ENCODE data around the gene IL4I1.
A peak's percentile ranks its signal among the peaks of the same experiment; 100 is the strongest.

IL4I1 gene

DNA sequence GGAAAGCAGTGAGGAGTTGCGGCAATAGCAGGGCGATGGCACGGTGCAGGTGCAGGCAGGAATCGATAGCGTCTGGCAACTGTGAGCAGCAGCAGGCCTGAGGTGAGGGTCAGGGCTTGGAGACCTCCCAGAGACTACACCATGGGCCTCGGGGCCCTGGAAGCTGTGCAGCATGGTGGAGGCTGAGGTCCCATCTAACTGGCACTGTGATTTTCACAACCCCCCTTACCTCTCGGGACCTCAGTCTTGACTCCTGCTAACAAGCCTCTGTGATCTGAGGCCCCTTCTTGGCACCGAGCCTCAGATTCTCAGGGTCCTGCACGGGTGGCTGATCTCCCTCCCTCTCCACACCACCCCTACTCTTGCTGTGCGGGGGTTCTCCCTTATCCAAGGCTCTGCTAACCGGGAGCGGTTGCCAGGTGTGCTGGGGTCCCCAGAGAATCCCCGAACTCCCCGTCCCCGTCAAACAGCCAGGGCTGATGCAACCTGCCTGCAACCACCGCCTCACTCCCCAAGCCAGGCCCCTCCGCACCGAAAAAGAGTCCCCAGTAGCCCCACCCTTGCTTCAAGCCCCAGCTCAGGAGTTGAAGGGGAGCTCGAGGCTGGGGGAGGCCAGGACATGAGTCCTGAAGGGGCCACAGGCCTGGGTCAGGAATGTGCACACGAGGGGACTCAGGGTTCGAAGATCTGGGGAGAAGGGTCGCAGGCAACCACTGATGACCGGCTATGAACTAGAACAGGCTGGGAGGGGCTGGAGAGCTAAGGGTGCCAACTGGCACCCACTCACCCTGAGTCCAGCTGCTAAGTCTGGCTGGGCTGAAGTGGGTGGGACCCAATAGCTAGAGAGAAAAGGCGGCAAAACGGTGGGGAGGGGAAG is 27.6 kb upstream of the IL4I1 start:
- no peak for DNase-seq

DNA sequence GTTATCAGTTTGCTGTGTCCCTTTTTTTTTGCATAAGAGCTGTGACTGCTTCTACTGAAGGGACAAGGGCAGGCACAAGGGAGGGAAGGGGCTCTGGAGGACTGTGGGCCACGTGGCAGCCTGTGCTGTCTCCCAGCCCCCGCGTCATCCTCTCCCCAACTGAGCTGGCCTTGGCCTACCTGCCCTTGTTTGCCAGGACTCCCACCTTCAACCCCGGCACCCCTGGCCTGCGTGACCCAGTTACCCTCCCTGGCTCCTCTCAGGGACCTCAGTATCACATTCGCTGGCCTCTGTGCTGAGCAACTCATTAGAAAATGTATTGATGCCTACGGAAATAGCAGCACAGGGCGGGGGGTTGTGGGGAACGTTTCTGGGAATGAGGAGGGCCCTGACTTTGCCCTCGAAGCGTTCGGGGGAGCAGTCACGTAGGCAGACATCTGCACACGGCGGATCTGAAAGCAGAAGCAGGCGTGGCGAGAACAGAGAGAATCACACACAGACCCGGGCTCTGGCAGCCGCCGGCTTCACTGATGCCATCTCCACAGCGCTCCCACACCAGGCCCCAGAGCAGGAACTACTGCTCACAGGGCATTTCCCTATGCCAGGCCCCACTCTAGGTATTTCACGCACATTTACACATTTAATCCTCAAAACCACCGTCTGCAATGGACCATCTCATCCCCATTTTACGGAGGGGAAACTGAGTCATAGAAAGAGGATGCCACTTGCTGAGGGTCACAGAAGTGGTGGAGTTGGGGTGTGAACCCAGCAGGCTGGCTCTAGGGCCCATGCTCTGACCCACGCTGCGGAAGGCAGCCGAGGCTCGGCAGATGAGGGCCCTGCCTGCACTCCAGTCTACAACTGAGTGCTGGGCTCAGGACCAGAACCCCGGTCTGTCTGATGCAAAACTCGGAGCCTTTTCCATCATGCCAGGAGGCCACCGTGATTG is 26.6 kb upstream of the IL4I1 start:
- DNase-seq: no peak

DNA sequence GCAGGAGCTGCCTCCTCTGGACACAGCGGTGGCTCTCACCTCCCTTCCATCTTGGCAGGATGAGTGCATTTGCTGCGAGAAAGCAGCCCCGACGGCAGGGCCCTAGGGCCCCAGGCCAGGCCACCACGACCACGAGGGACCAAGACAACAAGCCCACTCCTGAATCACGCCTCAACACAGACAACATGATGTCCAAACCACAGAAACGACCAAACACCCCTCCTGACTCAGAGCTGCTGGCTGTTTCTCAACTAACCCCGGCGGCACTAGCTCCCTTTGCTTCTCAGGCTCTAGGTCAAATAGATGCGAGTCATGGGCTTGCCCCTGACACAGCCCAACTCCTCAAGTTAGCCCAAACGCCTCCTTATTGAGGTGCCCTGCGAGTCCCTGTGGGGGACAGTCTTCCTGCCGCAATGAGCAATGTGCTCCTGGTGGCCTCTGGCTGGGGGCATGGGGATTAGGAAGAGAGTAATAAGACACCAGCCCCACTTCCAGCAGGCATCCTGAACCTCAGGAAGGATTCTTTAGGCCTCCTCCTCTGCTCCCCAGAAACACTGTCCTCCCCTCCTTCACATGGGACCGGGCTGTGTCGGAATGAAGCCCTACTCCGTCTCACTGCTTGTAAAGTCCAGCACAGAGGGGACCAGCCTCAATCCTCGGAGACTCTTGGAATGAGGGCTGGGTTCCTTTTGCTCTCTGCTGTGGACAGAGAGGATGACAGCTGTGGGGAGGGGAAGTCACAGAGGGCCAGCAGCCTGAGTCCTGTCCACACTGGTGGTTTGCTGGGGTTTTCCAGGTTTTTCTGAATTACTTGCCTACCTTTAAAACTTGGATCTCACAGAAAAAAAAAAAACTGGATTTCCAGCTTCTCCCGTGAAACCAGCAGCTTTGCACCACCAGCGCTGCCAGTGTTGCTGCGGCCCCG is 25.4 kb upstream of the IL4I1 start:
- no peak for DNase-seq

DNA sequence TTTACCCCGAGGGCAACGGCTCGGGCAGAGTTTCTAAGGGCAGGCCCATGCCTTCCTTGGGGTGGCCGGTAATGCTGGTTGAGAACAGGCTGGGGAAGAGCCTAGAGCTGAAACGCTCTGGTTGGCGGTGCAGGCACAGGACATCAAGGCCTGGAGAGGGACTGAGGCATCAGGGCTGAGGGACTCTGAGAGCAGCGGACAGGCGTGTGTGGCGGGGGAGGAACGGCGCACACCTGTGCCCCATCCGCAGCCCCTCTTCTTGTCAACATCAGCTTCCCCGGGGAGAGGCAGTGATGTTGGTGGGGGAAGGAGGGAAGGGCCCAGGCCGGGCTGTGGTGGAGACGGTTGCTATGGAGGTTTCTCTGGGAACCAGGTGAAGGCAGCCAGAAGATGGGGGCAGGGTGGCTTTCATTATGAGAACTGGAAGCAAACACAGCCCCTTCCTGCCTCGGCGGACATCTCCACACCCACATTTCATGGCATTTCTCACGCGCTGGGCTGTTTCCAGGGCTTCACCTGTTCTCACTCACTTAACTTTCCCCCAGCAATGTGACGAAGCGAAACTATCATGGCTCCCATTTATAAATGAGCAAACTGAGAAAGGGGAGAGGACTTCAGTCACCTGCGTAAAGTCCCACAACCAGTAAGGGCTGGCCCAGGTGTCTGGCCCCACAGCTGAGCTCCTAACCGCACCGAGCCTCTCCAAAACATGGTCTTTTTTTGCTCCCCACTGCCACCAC is 24.1 kb upstream of the IL4I1 start:
- DNase-seq: no peak

DNA sequence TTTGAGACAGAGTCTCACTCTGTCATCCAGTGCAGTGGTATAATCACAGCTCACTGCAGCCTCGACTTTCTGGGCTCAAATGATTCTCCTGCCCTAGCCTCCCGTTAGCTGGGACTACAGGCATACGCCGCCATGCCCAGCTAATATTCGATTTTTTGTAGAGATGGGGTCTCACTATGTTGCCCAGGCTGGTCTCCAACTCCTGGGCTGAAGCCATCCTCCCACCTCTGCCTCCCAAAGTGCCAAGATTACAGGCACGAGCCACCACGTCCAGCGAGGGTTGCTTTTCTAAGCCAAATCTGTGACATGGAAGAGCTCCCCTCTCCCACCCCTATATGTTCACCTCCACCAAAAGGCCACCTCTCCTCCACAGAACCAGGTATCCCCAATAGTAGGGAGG is 21.4 kb upstream of the IL4I1 start:
- DNase-seq: no peak

DNA sequence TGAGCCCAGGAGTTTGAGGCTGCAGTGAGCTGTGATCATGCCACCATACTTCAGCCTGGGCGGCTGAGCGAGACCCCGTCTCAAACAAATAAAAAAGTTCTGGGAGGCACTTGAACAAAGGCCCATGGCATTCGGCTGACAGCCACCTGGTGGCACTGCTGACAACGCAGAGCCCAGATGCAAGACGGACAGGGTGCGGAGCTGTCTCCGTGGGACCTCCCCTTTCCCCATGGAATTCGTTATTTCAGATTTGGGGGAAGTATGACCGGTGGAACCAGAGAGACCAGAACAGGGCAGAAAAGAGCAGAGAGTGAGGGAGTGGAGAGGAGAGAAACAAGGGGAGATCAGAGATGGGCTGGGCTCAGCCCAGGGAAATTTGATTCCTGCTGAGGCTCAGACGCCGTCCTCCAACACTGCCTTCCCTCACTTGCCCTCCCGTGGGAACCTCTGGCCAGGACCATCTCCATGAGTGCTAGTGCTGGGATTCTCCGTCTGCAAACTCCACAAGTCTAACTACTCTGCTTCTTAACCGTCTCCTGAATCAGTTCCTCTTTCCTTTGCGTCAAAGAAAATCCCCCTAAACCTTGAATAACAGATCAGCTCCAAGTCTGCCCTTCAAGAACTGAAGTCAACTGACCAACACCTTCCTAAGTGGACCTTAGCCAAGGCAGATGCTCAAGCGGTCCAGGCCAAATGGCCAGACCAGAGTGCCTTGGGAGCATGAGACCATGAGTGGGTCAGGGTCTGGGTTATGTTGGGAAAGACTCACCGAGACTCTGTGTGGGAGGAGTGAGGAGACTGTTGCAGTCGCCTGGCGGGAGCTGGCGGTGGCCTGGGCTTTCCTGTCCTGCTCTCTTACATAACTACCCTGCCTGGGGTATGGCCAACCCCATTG is 20.4 kb upstream of the IL4I1 start:
- no peak for DNase-seq

DNA sequence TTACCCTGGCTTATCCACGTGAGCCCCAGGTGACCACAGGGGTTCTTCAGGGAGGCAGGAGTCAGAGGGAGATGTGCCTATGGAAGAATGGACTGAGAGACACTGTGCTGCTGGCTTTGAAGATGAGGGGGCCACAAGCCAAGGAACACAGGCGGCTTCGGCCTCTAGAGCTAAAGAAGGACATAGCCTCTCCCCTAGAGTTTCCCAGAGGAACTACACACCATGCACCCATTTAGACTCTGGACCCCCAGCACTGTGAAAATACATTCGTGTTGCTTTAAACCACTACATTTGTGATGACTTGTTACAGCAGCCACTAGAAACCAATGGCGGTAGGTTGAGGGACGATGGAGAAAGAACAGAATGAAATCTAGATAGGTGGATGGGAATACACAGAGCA is 18.6 kb upstream of the IL4I1 start:
- no peak for DNase-seq

DNA sequence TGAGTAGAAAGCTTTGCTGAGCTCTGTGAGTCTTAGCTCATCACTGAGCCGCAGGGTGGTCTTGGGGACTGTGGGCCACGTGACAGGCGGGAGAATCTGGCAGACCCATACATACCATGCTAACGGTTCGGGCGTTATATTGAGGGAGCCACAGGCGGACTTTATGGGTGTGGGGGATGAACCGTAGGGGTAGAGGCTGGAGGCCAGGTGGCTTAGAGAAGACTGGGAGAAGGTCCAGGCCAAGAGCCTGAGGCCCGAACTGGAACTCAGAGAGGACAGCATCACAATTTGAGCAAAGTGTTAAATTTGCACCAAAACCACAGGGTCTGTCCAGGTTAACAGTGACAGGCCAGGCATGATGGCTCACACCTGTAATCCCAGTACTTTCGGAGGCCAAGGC is 17.0 kb upstream of the IL4I1 start:
- DNase-seq: no peak

DNA sequence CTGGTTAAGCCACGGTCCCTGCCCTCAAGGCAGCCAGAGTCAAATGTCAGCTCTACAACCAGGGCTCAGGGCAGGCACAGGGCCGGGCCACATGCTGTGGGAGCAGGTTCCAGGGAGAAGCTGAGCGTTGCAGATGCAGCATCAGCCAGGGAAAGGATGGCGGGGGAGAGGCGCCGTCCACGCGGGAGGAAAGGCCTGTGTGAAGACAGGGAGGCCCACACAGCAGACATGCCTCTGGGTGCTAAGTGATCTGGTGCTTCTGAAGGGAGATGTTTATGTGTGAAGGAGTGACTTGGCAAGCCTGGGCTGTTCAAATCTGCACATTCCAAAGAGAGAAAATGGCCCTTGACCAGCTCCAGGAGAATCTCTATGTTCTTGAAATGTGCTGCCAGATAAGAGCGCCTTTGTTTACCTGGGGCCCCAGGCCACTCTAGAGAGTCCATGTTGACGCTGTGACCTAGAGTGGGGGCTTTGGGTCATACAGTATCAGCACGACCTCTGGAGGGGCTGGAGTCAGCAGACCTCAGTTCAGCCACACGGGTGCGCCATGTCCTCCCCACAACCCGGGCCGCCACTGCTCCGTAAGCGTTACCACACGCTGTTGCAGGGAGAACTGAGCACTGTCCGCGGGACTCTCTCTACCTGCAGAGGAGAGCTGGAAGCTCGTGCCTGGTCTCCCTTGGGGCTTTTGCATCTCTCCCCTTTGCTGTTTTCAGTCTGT is 16.4 kb upstream of the IL4I1 start:
- DNase-seq: no peak

DNA sequence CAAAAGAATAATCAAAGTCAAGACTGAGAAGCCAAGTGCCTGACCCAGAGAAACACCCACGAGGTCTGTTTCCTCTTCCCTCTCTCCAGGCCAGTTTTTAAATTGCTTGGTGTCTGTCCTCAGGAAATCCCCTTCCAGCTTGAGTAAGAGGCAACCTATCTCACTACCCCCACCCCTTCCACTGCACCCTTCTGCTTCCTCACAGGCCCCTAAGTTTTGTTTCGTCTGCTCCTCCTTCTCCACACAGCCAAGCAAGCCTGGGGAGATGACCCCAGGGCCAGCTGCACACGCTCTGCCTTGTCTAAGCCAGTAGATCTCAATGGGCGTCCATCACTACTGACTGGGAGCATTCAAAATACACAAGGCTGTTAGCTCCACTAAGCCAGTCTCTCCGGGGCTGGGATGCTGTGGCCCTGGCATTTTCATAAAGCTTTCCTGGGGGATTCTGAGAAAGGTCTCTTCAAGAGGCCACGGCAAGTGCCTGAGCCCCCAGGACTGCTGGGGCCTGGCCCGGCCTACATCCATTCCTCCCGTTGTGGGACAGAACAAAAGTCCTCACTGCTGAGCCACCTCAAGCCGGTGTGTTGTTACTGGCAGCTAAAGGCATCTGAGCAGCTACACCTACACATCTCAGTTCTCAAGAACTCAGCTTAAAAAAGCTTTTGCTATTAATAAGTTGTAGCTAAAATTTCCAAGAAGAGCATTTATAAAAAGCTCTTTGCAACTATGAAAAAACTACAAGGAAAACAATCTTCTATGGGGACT is 14.9 kb upstream of the IL4I1 start:
- DNase-seq: peak in 1 of 5 experiments; percentile 50

DNA sequence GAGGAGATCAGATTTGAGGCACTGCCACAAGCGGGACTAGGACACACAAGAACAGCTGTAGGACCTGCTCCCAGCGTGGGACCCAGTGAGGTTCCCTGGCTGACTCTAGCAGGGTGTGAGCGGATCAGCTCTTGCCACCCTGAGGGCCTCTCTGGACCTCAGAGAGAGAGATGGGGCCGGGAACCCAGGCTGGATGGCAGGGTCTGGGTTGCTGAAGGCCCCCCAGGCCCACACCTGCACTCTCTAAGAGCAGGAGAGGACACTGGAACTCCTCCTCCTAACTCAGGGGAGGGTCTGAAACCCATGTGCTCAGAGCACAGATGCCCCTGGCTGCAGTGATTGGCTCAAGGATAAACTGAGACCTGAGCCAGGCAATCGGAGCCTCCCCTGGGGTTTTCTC is 13.5 kb upstream of the IL4I1 start:
- DNase-seq: no peak

DNA sequence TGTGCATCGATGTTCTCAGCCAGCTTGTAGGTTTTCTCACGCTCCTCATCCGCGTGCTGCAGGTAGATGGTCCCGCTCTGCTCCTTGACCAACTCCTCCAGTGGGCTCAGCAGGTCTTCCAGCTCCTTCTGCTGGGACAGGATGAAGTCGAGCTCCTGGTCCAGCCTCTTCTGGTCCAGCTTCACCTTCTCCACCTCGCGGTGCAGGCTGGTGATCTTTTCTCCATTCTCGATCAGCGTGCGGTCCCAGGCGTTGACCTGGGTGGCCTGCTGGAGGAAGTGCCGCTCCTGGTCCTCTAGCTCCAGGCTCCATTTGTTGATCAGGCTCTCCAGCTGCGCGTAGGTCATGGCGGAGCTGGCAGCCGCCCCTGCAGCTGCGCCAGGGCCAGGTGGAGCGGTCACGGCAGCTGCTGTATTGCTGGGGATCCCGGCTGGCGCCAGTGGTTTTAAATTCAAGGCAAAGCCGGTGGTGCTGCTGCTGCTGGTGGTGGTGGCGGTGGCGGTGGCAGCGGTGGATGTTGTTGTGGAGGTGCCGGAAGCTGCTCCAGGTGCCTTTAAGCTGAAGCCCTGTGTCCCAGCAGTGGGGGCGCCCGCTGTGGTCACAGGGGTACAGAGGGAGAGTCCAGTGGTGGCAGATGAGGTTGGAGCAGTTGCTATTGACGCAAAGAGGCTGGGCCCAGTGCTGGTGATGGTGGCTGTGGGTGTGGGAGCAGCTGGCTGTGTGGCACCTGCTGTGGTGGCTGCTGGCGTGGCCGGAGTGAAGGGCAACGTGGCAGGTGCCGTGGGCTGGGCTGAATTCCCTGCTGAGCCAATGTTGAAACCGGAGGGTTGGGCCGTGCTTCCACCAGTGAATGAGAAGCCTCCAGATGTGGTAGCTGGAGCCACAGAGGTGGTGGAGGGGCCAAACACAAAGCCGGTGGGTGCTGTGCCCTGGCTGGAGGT is 12.1 kb upstream of the IL4I1 start:
- no peak for DNase-seq

DNA sequence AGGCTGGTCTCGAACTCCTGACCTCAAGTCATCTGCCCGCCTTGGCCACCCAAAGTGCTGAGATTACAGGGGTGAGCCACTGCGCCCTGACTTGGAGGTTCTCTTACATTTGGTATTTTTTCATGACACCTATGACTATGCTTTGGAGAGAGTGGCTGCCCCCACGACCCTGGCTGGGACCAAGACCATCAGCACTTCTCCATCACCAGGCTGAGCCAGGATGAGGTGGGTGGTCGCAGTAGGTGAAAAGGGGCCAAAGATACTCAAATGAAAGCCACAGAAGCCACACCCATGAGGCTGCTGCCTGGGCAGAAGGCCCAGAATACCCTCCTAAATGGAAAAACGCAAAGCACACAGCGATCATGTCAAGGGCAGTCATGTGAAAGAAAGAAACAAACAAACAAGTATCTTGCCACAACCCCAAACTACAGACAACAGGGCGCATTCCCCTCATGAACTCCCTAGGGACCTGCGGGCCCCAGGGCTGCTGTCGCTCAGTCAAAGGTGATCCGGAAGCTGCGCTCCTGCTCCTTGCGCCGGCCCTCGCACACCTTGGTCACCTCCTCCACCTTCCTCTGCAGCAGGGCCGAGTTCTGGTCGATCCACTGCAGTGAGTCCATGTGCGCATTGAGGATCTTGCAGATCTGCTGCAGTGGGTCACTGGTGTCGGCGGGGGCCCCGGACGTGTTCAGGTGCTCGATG is 11.2 kb upstream of the IL4I1 start:
- DNase-seq: no peak

DNA sequence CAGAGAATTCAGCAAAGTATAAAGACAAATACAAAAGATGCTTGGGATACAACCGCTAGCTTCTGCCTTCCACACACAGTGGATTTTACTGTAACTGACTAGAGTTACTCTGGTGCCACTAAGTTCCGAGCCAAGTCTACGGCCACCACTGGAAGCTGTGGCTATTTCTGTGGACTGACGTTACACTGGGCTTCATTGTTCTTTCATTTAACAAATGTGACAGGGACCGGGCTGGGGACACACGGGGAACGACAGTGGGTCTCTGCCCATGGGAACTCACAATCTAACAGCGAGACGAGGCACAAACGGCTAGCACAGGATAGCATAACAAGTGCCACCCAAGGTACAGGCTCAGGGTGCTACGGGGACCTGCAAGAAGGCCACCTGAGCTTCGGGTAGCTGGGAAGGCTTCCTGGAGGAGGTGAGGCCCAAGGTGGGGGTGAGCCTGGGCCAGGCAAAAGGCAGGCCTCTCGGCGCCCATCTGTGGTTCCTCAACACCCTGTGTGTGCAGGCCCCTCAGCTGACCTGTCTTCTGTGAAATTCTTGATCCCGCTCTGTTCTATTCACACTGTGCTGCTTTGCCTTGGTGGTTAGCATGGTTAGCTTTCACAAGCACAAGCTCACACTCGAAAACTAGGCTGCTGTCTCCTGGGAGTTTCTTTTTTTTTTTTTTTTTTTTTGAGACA is 10.3 kb upstream of the IL4I1 start:
- no peak for DNase-seq

DNA sequence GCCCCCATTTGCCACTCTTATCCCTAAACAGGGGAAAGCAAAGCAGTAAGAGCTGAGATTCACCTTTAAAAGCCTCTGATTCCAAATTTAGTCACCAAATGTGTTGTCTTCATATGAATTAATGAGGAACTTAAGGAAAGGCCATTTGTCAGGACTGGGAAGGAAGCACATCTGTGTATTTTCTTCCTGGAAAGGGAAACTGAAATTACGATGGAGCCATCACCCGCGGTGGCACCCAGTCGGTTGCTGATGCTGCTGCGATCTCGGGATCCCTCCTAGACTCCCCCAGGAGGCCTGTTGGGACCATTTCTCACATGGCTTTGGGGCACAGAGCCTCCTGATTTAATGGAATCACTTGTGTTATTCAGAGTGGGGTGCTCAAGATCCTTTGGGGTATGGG is 7.4 kb upstream of the IL4I1 start:
- no peak for DNase-seq

DNA sequence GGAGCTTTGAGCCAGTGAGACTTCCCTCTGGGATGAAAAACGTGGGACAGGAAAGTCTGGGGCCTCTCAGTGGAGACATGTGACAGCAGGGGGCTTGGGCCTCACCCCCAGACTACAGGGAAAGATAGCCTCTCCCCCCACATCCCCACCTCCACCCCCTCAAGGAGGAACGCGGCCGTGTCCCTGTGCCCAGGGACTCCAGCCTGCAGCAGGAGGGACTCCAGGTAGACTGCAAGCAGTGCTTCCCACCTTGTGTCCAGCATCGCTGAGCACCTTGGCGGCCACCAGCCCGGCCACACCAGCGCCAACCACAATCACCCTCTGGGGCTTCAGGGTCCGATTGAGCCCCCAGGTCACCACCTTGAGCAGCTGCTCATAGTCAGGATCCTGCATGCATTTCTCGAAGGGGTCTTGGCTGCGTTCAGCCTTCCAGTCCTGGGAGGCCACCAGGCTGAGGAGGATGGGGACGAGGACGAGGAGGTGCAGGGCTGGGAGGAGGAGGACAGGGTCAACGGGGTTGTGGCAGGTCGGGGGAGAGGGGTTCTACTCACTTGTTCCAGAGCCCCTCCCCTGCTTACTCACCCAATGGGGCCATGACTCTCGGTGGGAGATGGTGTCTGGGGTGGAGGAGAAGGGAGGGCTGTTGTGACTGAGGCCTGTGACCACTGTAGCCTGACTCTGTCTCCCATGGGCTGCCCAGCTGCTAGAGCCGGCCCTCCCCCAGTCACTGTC is 955 bp downstream of the IL4I1 start:
- DNase-seq: no peak
